ENCODE measurements around the gene TIAM2. TPM values are rescaled to one million over a fixed set of nuclear protein-coding genes. Genes with fewer than 3 reads are reported as not detected.

The TIAM2 gene
- total and polyA plus RNA-seq, 9 of the 15 experiments (the other 6 are each of a cell fraction or from before 2014, with no cell fraction given) = 0.73 to 6.5 (median 4.3) TPM

- ChIA-PET CTCF (ENCODE audit: low intra/inter-chr PET ratio) (no interaction called here), POLR2A (no interaction called here)
- H4K20me1 ChIP-seq (replicated peaks; ENCODE audit: control insufficient read depth, insufficient read depth, low read length) = no peaks in the 10 kb centered on the region
- no peak overlapping the region for H3K4me3 ChIP-seq
- in situ Hi-C loops (cut with MboI) = no loop called here
- peaks cover 3% of the 10 kb centered on the region for H3K9me1 ChIP-seq (ENCODE audit: control insufficient read depth, insufficient read depth, low read length)
- 86% methylated on average over 3 of the region's 3 CpGs for WGBS (ENCODE audit: insufficient coverage, low coverage, missing lambda C conversion rate)
- H3K4me1 ChIP-seq (replicated peaks in 1 of 2; ENCODE audit: control insufficient read depth in 2 of 2, insufficient read depth in 2 of 2, low read length in 2 of 2) = peaks cover 0 to 7% of the 10 kb centered on the region in 2 experiments; a peak in 3 of 5 replicates
- H3K9ac ChIP-seq (ENCODE audit: insufficient read depth in 1 of 2, low read depth in 2 of 2, low read length in 2 of 2) = no peak overlapping the region
- intact Hi-C loops (cut with micrococcal nuclease) = no loop called here
- no peaks in the 10 kb centered on the region for H3K79me2 ChIP-seq (ENCODE audit: control insufficient read depth, insufficient read depth, low read length)
- no peaks in the 10 kb centered on the region for H3K27me3 ChIP-seq (ENCODE audit: control insufficient read depth in 2 of 2, insufficient read depth in 2 of 2, low read length in 2 of 2)
- no peak overlapping the region for H2AFZ ChIP-seq (ENCODE audit: low read depth, low read length)
- peaks cover 77% of the 10 kb centered on the region for H3K36me3 ChIP-seq (ENCODE audit: control insufficient read depth, insufficient read depth, low read length)
- no peak overlapping the region for H3K4me2 ChIP-seq (ENCODE audit: insufficient read depth, low read length)
- FAIRE-seq (no peak), ATAC-seq (no peak), DNase-seq (ENCODE audit: extremely low read depth in 1 of 4, low spot score in 3 of 4) (no peak)
- BruUV-seq (replicated peaks) = no TSS peak
- H3K9me3 ChIP-seq (replicated peaks; ENCODE audit: control insufficient read depth, insufficient read depth, low read depth, low read length) = no peaks in the 10 kb centered on the region
- H3K27ac ChIP-seq (ENCODE audit: extremely low read depth, low read depth, low read length) = no peak overlapping the region
- no peak for TF ChIP-seq E2F5 (CRISPR knock-in tag; IDR thresholded peaks at IDR 0.05)
- TF ChIP-seq, protein P1, sequence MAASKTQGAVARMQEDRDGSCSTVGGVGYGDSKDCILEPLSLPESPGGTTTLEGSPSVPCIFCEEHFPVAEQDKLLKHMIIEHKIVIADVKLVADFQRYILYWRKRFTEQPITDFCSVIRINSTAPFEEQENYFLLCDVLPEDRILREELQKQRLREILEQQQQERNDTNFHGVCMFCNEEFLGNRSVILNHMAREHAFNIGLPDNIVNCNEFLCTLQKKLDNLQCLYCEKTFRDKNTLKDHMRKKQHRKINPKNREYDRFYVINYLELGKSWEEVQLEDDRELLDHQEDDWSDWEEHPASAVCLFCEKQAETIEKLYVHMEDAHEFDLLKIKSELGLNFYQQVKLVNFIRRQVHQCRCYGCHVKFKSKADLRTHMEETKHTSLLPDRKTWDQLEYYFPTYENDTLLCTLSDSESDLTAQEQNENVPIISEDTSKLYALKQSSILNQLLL (CRISPR knock-in tag; IDR thresholded peaks at IDR 0.05; ENCODE audit: borderline replicate concordance) = no peak
- TF ChIP-seq ZNF449 (CRISPR knock-in tag; IDR thresholded peaks at IDR 0.05) = no peak
- TF ChIP-seq ZNF274 (IDR thresholded peaks at IDR 0.05; ENCODE audit: borderline replicate concordance, low read depth, low read length) = no peak
- no peak for TF ChIP-seq ZNF165 (CRISPR knock-in tag; IDR thresholded peaks at IDR 0.05; ENCODE audit: borderline replicate concordance)
- no peak for TF ChIP-seq HMGN3 (IDR thresholded peaks at IDR 0.05; ENCODE audit: borderline replicate concordance, extremely low read depth, insufficient read length, low read depth, low read length)
- no peak for TF ChIP-seq ZFX (CRISPR knock-in tag; IDR thresholded peaks at IDR 0.05)
- TF ChIP-seq, protein P2, sequence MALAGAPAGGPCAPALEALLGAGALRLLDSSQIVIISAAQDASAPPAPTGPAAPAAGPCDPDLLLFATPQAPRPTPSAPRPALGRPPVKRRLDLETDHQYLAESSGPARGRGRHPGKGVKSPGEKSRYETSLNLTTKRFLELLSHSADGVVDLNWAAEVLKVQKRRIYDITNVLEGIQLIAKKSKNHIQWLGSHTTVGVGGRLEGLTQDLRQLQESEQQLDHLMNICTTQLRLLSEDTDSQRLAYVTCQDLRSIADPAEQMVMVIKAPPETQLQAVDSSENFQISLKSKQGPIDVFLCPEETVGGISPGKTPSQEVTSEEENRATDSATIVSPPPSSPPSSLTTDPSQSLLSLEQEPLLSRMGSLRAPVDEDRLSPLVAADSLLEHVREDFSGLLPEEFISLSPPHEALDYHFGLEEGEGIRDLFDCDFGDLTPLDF (CRISPR knock-in tag; IDR thresholded peaks at IDR 0.05) = no peak
- TF ChIP-seq KLF13 (tag; IDR thresholded peaks at IDR 0.05; ENCODE audit: borderline replicate concordance, low read depth) = no peak
- TF ChIP-seq NELFE (IDR thresholded peaks at IDR 0.05; ENCODE audit: insufficient read depth, insufficient read length) = no peak
Observed at GRCh38 chr6:155297669-155298068, 302.6 kb downstream of the TIAM2 start.

Measured in K562 (cell line).